ENCODE measurements around the gene THBS2. TPM values are rescaled to one million over a fixed set of nuclear protein-coding genes. Genes with fewer than 3 reads are reported as not detected.

Gene THBS2
- total RNA-seq, 1 experiment from 2014 or later = 0.39 TPM

DNA sequence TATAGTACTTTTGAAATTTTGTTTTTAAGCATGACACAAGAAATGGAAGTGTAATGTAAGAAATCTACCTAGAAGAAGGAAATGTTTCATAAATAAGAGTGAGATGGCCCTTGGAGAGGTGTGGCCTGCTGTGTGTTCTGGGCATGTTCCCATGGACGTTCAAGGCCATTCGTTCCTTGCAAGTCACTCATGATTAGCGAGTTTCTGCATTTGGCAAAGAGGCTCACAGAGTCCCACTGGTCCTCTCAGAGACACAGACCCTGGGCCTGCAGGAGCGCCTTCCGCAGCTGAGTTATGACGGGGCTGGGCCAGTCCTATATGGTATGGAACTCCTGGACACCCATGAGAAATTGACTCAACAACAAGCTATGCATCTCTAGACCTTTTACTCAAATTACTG is 7.2 kb downstream of the THBS2 start:
- no peak overlapping the region for H3K27ac ChIP-seq (ENCODE audit: low read depth, low read length)
- no peaks in the 10 kb centered on the region for H4K20me1 ChIP-seq (ENCODE audit: insufficient read depth)
- BruUV-seq (replicated peaks) = no TSS peak
- H3K27me3 ChIP-seq (ENCODE audit: insufficient read depth, low read length) = no peaks in the 10 kb centered on the region
- H2AFZ ChIP-seq (ENCODE audit: low read depth, low read length, poor library complexity, severe bottlenecking) = no peak overlapping the region
- no peaks in the 10 kb centered on the region for H3K36me3 ChIP-seq (ENCODE audit: control insufficient read depth in 1 of 2, insufficient read depth in 2 of 2, low read length in 2 of 2)
- no peaks in the 10 kb centered on the region for H3K9me2 ChIP-seq (ENCODE audit: insufficient read depth)
- DNase-seq (ENCODE audit: low read depth, low spot score) (no peak), ATAC-seq (no peak)
- no peak overlapping the region for H3K4me3 ChIP-seq (replicated peaks in 1 of 2; ENCODE audit: low read depth in 1 of 2, low read length in 2 of 2)
- CTCF ChIA-PET = no interaction called here
- no peak overlapping the region for H3K4me2 ChIP-seq (ENCODE audit: low read length)
- no peaks in the 10 kb centered on the region for H3K9me3 ChIP-seq (ENCODE audit: control insufficient read depth in 1 of 2, insufficient read depth in 1 of 2, low read depth in 1 of 2, low read length in 2 of 2)
- TF ChIP-seq TCF7L2 (IDR thresholded peaks at IDR 0.05; ENCODE audit: borderline replicate concordance, extremely low read depth, insufficient read depth, insufficient read length) (no peak), SRF (IDR thresholded peaks at IDR 0.05; ENCODE audit: low read depth) (no peak), CBX3 (IDR thresholded peaks at IDR 0.05; ENCODE audit: low read depth) (no peak), ELF1 (IDR thresholded peaks at IDR 0.05; ENCODE audit: borderline replicate concordance, low read depth) (no peak), SP1 (IDR thresholded peaks at IDR 0.05; ENCODE audit: low read depth) (no peak), FOSL1 (IDR thresholded peaks at IDR 0.05; ENCODE audit: low read depth) (no peak), EGR1 (IDR thresholded peaks at IDR 0.05; ENCODE audit: low read depth) (no peak), POLR2AphosphoS5 (IDR thresholded peaks at IDR 0.05; ENCODE audit: low read depth, low read length) (no peak), EZH2 (IDR thresholded peaks at IDR 0.05) (no peak)
- TF ChIP-seq, protein P1, sequence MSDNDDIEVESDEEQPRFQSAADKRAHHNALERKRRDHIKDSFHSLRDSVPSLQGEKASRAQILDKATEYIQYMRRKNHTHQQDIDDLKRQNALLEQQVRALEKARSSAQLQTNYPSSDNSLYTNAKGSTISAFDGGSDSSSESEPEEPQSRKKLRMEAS (IDR thresholded peaks at IDR 0.05) = no peak
- TF ChIP-seq, protein P2, sequence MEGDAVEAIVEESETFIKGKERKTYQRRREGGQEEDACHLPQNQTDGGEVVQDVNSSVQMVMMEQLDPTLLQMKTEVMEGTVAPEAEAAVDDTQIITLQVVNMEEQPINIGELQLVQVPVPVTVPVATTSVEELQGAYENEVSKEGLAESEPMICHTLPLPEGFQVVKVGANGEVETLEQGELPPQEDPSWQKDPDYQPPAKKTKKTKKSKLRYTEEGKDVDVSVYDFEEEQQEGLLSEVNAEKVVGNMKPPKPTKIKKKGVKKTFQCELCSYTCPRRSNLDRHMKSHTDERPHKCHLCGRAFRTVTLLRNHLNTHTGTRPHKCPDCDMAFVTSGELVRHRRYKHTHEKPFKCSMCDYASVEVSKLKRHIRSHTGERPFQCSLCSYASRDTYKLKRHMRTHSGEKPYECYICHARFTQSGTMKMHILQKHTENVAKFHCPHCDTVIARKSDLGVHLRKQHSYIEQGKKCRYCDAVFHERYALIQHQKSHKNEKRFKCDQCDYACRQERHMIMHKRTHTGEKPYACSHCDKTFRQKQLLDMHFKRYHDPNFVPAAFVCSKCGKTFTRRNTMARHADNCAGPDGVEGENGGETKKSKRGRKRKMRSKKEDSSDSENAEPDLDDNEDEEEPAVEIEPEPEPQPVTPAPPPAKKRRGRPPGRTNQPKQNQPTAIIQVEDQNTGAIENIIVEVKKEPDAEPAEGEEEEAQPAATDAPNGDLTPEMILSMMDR (IDR thresholded peaks at IDR 0.05 in 2 of 3, conservative IDR thresholded peaks at IDR 0.05 in 1 of 3; ENCODE audit: borderline replicate concordance in 1 of 3, insufficient read depth in 1 of 3, low read depth in 2 of 3, low read length in 2 of 3) = no peak
- TF ChIP-seq, protein P3, sequence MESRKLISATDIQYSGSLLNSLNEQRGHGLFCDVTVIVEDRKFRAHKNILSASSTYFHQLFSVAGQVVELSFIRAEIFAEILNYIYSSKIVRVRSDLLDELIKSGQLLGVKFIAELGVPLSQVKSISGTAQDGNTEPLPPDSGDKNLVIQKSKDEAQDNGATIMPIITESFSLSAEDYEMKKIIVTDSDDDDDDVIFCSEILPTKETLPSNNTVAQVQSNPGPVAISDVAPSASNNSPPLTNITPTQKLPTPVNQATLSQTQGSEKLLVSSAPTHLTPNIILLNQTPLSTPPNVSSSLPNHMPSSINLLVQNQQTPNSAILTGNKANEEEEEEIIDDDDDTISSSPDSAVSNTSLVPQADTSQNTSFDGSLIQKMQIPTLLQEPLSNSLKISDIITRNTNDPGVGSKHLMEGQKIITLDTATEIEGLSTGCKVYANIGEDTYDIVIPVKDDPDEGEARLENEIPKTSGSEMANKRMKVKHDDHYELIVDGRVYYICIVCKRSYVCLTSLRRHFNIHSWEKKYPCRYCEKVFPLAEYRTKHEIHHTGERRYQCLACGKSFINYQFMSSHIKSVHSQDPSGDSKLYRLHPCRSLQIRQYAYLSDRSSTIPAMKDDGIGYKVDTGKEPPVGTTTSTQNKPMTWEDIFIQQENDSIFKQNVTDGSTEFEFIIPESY (IDR thresholded peaks at IDR 0.05; ENCODE audit: extremely low read depth, insufficient replicate concordance, low read length) = no peak
- TF ChIP-seq, protein P4, sequence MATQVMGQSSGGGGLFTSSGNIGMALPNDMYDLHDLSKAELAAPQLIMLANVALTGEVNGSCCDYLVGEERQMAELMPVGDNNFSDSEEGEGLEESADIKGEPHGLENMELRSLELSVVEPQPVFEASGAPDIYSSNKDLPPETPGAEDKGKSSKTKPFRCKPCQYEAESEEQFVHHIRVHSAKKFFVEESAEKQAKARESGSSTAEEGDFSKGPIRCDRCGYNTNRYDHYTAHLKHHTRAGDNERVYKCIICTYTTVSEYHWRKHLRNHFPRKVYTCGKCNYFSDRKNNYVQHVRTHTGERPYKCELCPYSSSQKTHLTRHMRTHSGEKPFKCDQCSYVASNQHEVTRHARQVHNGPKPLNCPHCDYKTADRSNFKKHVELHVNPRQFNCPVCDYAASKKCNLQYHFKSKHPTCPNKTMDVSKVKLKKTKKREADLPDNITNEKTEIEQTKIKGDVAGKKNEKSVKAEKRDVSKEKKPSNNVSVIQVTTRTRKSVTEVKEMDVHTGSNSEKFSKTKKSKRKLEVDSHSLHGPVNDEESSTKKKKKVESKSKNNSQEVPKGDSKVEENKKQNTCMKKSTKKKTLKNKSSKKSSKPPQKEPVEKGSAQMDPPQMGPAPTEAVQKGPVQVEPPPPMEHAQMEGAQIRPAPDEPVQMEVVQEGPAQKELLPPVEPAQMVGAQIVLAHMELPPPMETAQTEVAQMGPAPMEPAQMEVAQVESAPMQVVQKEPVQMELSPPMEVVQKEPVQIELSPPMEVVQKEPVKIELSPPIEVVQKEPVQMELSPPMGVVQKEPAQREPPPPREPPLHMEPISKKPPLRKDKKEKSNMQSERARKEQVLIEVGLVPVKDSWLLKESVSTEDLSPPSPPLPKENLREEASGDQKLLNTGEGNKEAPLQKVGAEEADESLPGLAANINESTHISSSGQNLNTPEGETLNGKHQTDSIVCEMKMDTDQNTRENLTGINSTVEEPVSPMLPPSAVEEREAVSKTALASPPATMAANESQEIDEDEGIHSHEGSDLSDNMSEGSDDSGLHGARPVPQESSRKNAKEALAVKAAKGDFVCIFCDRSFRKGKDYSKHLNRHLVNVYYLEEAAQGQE (IDR thresholded peaks at IDR 0.05; ENCODE audit: low read depth) = no peak
- TF ChIP-seq, protein P5, sequence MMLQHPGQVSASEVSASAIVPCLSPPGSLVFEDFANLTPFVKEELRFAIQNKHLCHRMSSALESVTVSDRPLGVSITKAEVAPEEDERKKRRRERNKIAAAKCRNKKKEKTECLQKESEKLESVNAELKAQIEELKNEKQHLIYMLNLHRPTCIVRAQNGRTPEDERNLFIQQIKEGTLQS (IDR thresholded peaks at IDR 0.05) = no peak
- H3K4me1 ChIP-seq (ENCODE audit: control insufficient read depth in 1 of 2, insufficient read depth in 2 of 2, low read length in 2 of 2) = peaks cover 0 to 9% of the 10 kb centered on the region in 2 experiments; a peak in 3 of 4 replicates
- no peak overlapping the region for H3K9ac ChIP-seq (ENCODE audit: low read length)
- intact Hi-C loops (cut with micrococcal nuclease) = no loop called here
- RAD21 ChIA-PET (ENCODE audit: low non-redundant PET in 1 of 2, low total read pairs in 2 of 2, uncharacterized antibody in 2 of 2, unreplicated experiment in 2 of 2) = no interaction called here
- no peaks in the 10 kb centered on the region for H3K79me2 ChIP-seq (ENCODE audit: insufficient read depth, low read length)
- POLR2A ChIA-PET = no interaction called here

Measured in HCT116 (cell line).